Measurements from ENCODE around the gene RIOX2. TPM values are rescaled to one million over a fixed set of nuclear protein-coding genes. Genes with fewer than 3 reads are reported as not detected.

The RIOX2 gene
- total RNA-seq: 26.1 and 27.3 TPM in 2 replicates

GRCh38 chr3:97971679-97972567 lies at the start of gene RIOX2:
TSS of gene RIOX2 (minus strand) at chr3:97972431. CDS start at chr3:97967593, 4,838 bp downstream.

Other genes with a start within 250 kb of the RIOX2 start
- 9.4 and 14.6 TPM in 2 replicates for gene ARL6, start 207.7 kb downstream of the RIOX2 start, total RNA-seq
- gene CRYBG3, start 150.4 kb downstream of the RIOX2 start, total RNA-seq: 18.8 and 21.0 TPM in 2 replicates
- not detected in 2 replicates for gene GABRR3, start 62.9 kb upstream of the RIOX2 start, total RNA-seq
- gene OR5AC2, start 114.7 kb upstream of the RIOX2 start, total RNA-seq: not detected in 2 replicates
- gene OR5H1, start 158.3 kb upstream of the RIOX2 start, total RNA-seq: not detected in 2 replicates
- not detected in 2 replicates for gene OR5H14, start 175.0 kb upstream of the RIOX2 start, total RNA-seq
- gene OR5H15, start 194.3 kb upstream of the RIOX2 start, total RNA-seq: not detected in 2 replicates

All from epithelial cell of umbilical artery (primary cell).